Lower lobe of right lung (tissue), 2 donors: Measurements from ENCODE around the gene METTL8. TPM values are rescaled to one million over a fixed set of nuclear protein-coding genes. Genes with fewer than 3 reads are reported as not detected.

ENCODE experiments used
- ATAC-seq, 2 donors: fragments of 200-7000 bp; cut with Tn5 transposase; one replicate each; pipeline ENCODE4 v1.9.1; 2020 to 2022; ENCODE audit warnings: mild to moderate bottlenecking in 2 of 2, moderate library complexity in 2 of 2
- DNase-seq: peaks from one replicate; pipeline ENCODE4 v3.0.0-alpha.2; 2020
- H3K27ac ChIP-seq: fragments of 200-600 bp; one replicate; pipeline ENCODE4 v1.8.0; 2022
- H3K27me3 ChIP-seq: fragments of 200-600 bp; one replicate; pipeline ENCODE4 v1.8.0; 2022; ENCODE audit warnings: low read depth
- H3K36me3 ChIP-seq: fragments of 200-600 bp; one replicate; pipeline ENCODE4 v1.8.0; 2022; ENCODE audit warnings: mild to moderate bottlenecking
- H3K4me1 ChIP-seq: fragments of 200-600 bp; one replicate; pipeline ENCODE4 v1.8.0; 2022
- H3K4me3 ChIP-seq: fragments of 200-600 bp; one replicate; pipeline ENCODE4 v1.8.0; 2022; ENCODE audit warnings: mild to moderate bottlenecking
- H3K9me3 ChIP-seq: fragments of 200-600 bp; one replicate; pipeline ENCODE4 v1.8.0; 2022
- CTCF ChIP-seq: fragments of 200-600 bp; IDR thresholded peaks from one replicate; pipeline ENCODE4 v1.8.0; 2022; ENCODE audit warnings: antibody characterized with exemption, mild to moderate bottlenecking
- intact Hi-C: fragments of 100-400 bp; cut with DNase I; formaldehyde crosslinking; loops from one replicate; pipeline ENCODE4 v1.11.0; 2022
- total RNA-seq: library from RNA; stranded (reverse); fragmentation: NEBNext Ultra II Directional; extraction: Animal tissue kit (Norgen Biotek cat#: 25700); gene quantifications from one replicate; pipeline ENCODE4 v1.2.1, GENCODE V29; 2021
- donor health status: DM: no; HTN: yes; CAD: no; lungs with severe emphysema.

Gene METTL8
- total RNA-seq, 1 donor from 2014 or later = 12.9 TPM

GRCh38 chr2:171287611-171288010 is 146.2 kb downstream of the METTL8 start:
- DNase-seq (no peak), ATAC-seq (no peak)
- no peaks in the 10 kb centered on the region for H3K4me1 ChIP-seq
- no peak overlapping the region for H3K4me3 ChIP-seq
- no peaks in the 10 kb centered on the region for H3K9me3 ChIP-seq
- H3K27ac ChIP-seq = no peak overlapping the region
- H3K36me3 ChIP-seq = no peaks in the 10 kb centered on the region
- intact Hi-C loops = no loop called here
- no peak for TF ChIP-seq CTCF
- no peaks in the 10 kb centered on the region for H3K27me3 ChIP-seq

GRCh38 chr2:171287036-171287571 is 146.7 kb downstream of the METTL8 start:
- Histone ChIP-seq H3K36me3 (no peaks in the 10 kb centered on the region), H3K27me3 (no peaks in the 10 kb centered on the region), H3K9me3 (no peaks in the 10 kb centered on the region), H3K27ac (no peak overlapping the region), H3K4me3 (no peak overlapping the region), H3K4me1 (no peaks in the 10 kb centered on the region)
- ATAC-seq = no peak
- intact Hi-C loops = no loop called here
- DNase-seq = no peak
- no peak for TF ChIP-seq CTCF

GRCh38 chr2:171281110-171281509 is 152.7 kb downstream of the METTL8 start:
- TF ChIP-seq CTCF = no peak
- no peak for ATAC-seq
- Histone ChIP-seq H3K27me3 (no peaks in the 10 kb centered on the region), H3K36me3 (no peaks in the 10 kb centered on the region), H3K9me3 (no peaks in the 10 kb centered on the region), H3K4me3 (no peak overlapping the region), H3K4me1 (no peaks in the 10 kb centered on the region), H3K27ac (no peak overlapping the region)
- intact Hi-C loops = no loop called here
- DNase-seq = no peak

GRCh38 chr2:171279983-171280790 is 153.6 kb downstream of the METTL8 start:
- H3K9me3 ChIP-seq = no peaks in the 10 kb centered on the region
- no peaks in the 10 kb centered on the region for H3K36me3 ChIP-seq
- no peak overlapping the region for H3K27ac ChIP-seq
- no peaks in the 10 kb centered on the region for H3K27me3 ChIP-seq
- no peaks in the 10 kb centered on the region for H3K4me1 ChIP-seq
- ATAC-seq = no peak
- DNase-seq = no peak
- no peak for TF ChIP-seq CTCF
- intact Hi-C loops = no loop called here
- H3K4me3 ChIP-seq = no peak overlapping the region

- Histone ChIP-seq H3K9me3 (no peaks in the 10 kb centered on the region), H3K27ac (no peak overlapping the region), H3K4me3 (no peak overlapping the region), H3K36me3 (no peaks in the 10 kb centered on the region), H3K27me3 (no peaks in the 10 kb centered on the region), H3K4me1 (peaks cover 4% of the 10 kb centered on the region)
- ATAC-seq (no peak), DNase-seq (no peak)
- no peak for TF ChIP-seq CTCF
- intact Hi-C loops = no loop called here
Observed at GRCh38 chr2:171274757-171275156, 159.0 kb downstream of the METTL8 start.
